HepG2 (cell line): Measurements from ENCODE around the gene RAB30. TPM values are rescaled to one million over a fixed set of nuclear protein-coding genes. Genes with fewer than 3 reads are reported as not detected.
A peak's percentile ranks its signal among the peaks of the same experiment; 100 is the strongest.

Experiments used
- ARNT ChIP-seq: fragments of 450-650 bp; IDR thresholded peaks from 2 replicates; pipeline ENCODE4 v1.6.1; 2017
- JUNB ChIP-seq: sonication (generic); formaldehyde crosslinking; IDR thresholded peaks from 2 replicates; pipeline ENCODE4 v1.8.0; 2022; ENCODE audit warnings: missing genetic modification reagents, mild to moderate bottlenecking, borderline replicate concordance
- NR1H2 ChIP-seq: sonication (generic); formaldehyde crosslinking; IDR thresholded peaks from 2 replicates; pipeline ENCODE4 v1.8.1; 2022; ENCODE audit warnings: low read depth, missing genetic modification reagents, borderline replicate concordance
- NR2C2 ChIP-seq: sonication (generic); formaldehyde crosslinking; IDR thresholded peaks from 2 replicates; pipeline ENCODE4 v1.4.0; 2020; ENCODE audit warnings: missing genetic modification reagents, mild to moderate bottlenecking, moderate library complexity, borderline replicate concordance
- PREB ChIP-seq: sonication (generic); formaldehyde crosslinking; IDR thresholded peaks from 2 replicates; pipeline ENCODE4 v1.4.0; 2020; ENCODE audit warnings: missing genetic modification reagents
- XRCC5 ChIP-seq: fragments of 200-400 bp; formaldehyde crosslinking; optimal IDR thresholded peaks from 2 replicates; pipeline ENCODE3; 2017; ENCODE audit warnings: mild to moderate bottlenecking, low read length
- ZBTB40 ChIP-seq, 2 experiments: fragments of 450-650 bp in 1 of 2; sonication (generic) in 1 of 2; formaldehyde crosslinking in 1 of 2; IDR thresholded peaks; 2 replicates each; pipeline versions ENCODE4 v1.6.1 to v1.8.0; 2016 to 2022; ENCODE audit warnings: antibody characterized with exemption in 1 of 2, mild to moderate bottlenecking in 1 of 2, missing genetic modification reagents in 1 of 2
- ZKSCAN1 ChIP-seq: fragments of 150-350 bp; IDR thresholded peaks from 2 replicates; pipeline ENCODE4 v1.6.1; 2014; ENCODE audit warnings: low read length
- ZNF138 ChIP-seq: sonication (generic); formaldehyde crosslinking; IDR thresholded peaks from 2 replicates; pipeline ENCODE4 v1.5.0; 2020; ENCODE audit warnings: mild to moderate bottlenecking, low read depth, missing genetic modification reagents
- ZNF468 ChIP-seq: sonication (generic); formaldehyde crosslinking; IDR thresholded peaks from 2 replicates; pipeline ENCODE4 v1.8.0; 2022; ENCODE audit warnings: mild to moderate bottlenecking, moderate library complexity, missing genetic modification reagents
- ZNF574 ChIP-seq: sonication (generic); formaldehyde crosslinking; IDR thresholded peaks from 2 replicates; pipeline ENCODE4 v1.4.0; 2020; ENCODE audit warnings: missing genetic modification reagents
- ZNF878 ChIP-seq: sonication (generic); formaldehyde crosslinking; IDR thresholded peaks from 2 replicates; pipeline ENCODE4 v1.8.1; 2023; ENCODE audit warnings: mild to moderate bottlenecking, missing genetic modification reagents, moderate library complexity
- ZSCAN25 ChIP-seq: sonication (generic); formaldehyde crosslinking; IDR thresholded peaks from 2 replicates; pipeline ENCODE4 v1.8.0; 2022; ENCODE audit warnings: mild to moderate bottlenecking, missing genetic modification reagents
- polyA plus RNA-seq, 8 experiments: library from polyadenylated mRNA; depleted of rRNA in 3 of 8; stranded (reverse) in 7 of 8; unstranded in 1 of 8; fragments of >200 nt; fragmentation: Illumina TruSeq in 4 of 8; extraction: Trizol in 4 of 8; gene quantifications; 2 replicates each; pipeline versions ENCODE4 v1.2.1 to v1.2.3, GENCODE V29; 2011 to 2016; ENCODE audit warnings: low read depth in 4 of 8, missing spikeins in 1 of 8, mixed read lengths in 1 of 8; ENCODE audit not compliant: insufficient read depth in 1 of 8
- total RNA-seq, 5 experiments: library from RNA; depleted of rRNA; stranded (reverse); fragments of >200 nt; fragmentation: Illumina TruSeq; extraction: Trizol; gene quantifications; 2 replicates each; pipeline ENCODE4 v1.2.3, GENCODE V29; 2016; ENCODE audit warnings: low read depth in 1 of 5
- TF ChIP-seq, protein P1 (sequence below): sonication (generic); formaldehyde crosslinking; IDR thresholded peaks from 2 replicates; pipeline ENCODE4 v1.5.1; 2020; ENCODE audit warnings: missing genetic modification reagents, mild to moderate bottlenecking, borderline replicate concordance

Gene RAB30
- total and polyA plus RNA-seq, 2 of the 13 experiments (the other 11 are each of a cell fraction or from before 2014, with no cell fraction given): 3.7 to 5.0 TPM

DNA sequence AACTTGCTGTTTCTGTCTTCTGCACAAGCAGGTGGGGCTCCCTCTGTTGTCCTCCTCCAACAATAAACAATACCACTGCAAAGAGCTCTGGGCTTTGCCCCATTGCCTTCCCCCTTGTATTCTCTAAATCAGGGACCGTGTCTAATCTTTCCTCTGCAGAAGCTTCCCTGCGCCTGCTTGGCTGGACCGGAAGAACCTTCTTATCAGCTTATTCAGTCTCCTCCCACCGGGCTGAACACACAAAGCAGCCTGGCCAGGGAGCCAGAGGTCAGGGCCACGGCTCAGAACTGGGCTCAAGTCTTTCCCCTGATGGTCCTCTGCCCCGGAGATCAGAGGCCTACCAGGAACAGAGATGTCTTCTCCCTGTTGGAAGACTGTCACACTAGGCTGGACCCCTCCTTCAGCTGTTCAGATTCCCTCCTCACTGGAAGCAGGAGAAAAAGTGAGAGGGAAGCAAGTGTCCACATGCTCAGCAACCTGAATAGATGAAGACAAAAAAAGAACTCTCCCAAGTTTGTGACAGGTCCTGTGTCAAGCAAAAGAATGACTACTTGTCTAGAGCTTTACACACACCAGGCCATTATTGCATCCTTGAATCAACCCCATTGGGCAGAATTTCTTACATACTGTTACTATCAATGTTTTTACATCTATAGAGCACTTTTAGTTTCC is 63.7 kb downstream of the RAB30 start (continued):
- TF ChIP-seq ZBTB40 (IDR thresholded peaks at IDR 0.05) (no peak), ZBTB40 (CRISPR knock-in tag; IDR thresholded peaks at IDR 0.05) (no peak), ZNF878 (CRISPR knock-in tag) (0 out of 2 replicates have a peak, but pooled peaks have one; percentile 30), ZNF138 (CRISPR knock-in tag) (0 out of 2 replicates have a peak, but pooled peaks have one; percentile 48), ZKSCAN1 (no peak), ZNF468 (CRISPR knock-in tag) (no peak), ZSCAN25 (CRISPR knock-in tag) (no peak), ARNT (no peak), XRCC5 (no peak), ZNF574 (CRISPR knock-in tag) (peak; percentile 80), NR2C2 (CRISPR knock-in tag) (peak; percentile 71), NR1H2 (CRISPR knock-in tag) (no peak), PREB (CRISPR knock-in tag) (no peak), JUNB (no peak)
- TF ChIP-seq, protein P1, sequence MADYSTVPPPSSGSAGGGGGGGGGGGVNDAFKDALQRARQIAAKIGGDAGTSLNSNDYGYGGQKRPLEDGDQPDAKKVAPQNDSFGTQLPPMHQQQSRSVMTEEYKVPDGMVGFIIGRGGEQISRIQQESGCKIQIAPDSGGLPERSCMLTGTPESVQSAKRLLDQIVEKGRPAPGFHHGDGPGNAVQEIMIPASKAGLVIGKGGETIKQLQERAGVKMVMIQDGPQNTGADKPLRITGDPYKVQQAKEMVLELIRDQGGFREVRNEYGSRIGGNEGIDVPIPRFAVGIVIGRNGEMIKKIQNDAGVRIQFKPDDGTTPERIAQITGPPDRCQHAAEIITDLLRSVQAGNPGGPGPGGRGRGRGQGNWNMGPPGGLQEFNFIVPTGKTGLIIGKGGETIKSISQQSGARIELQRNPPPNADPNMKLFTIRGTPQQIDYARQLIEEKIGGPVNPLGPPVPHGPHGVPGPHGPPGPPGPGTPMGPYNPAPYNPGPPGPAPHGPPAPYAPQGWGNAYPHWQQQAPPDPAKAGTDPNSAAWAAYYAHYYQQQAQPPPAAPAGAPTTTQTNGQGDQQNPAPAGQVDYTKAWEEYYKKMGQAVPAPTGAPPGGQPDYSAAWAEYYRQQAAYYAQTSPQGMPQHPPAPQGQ (CRISPR knock-in tag): no peak
